Stimulated activated CD4-positive, alpha-beta T cell treated with anti-CD3 and anti-CD28 coated beads, Interleukin-15, amount 100 ng/mL, for 48 hours (primary cell): Measurements from ENCODE around the gene IL16.
A peak's percentile ranks its signal among the peaks of the same experiment; 100 is the strongest.

Experiments used
- DNase-seq, 2 donors: peaks; one replicate each; pipeline ENCODE4 v3.0.0-alpha.2; 2020; ENCODE audit warnings: low read depth in 2 of 2

The IL16 gene

DNA sequence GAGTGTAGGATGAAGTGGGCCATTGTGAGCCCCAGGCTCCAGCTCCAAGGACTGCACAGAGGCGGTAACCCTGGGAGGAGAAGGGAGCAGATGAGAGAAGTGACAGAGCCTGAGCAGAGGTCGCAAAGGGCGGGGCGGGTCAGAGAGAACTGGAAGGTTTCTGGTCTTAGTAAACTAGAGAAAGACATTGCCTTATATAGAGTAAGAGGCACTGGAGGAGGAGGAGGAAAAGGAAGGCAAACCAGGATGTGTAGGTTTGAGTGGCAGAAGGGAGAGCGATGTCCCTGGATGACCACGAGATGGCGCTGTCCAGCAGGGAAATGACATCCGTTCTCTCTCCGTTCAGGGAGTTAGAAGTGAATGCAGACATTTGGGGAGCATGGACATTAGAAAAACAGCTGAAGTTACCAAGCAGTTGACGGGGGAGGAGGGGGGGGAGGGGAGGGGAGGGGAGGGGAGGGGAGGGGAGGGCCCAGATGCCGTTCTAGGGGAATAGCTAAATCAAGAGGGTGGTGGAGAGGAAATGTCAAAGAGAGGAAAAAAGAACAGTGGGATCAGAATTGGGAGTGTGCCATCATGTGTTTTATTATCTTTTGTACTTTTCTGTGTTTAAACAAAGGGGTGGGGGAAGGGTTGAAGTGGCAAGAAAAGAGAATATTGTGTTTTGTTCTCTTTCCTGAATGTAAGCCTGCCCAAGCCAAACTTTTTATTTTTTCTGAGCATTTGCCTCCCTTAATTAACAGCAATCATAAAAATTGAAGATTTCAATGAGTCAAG lies 78.4 kb downstream of the IL16 start:
- peak; percentile 64 to 77 for DNase-seq

GRCh38 chr15:81275711-81276392 lies 79.2 kb downstream of the IL16 start:
- no peak for DNase-seq

GRCh38 chr15:81276967-81277366 lies 80.3 kb downstream of the IL16 start:
- DNase-seq: no peak

GRCh38 chr15:81277851-81278250 lies 81.2 kb downstream of the IL16 start:
- no peak for DNase-seq

DNA sequence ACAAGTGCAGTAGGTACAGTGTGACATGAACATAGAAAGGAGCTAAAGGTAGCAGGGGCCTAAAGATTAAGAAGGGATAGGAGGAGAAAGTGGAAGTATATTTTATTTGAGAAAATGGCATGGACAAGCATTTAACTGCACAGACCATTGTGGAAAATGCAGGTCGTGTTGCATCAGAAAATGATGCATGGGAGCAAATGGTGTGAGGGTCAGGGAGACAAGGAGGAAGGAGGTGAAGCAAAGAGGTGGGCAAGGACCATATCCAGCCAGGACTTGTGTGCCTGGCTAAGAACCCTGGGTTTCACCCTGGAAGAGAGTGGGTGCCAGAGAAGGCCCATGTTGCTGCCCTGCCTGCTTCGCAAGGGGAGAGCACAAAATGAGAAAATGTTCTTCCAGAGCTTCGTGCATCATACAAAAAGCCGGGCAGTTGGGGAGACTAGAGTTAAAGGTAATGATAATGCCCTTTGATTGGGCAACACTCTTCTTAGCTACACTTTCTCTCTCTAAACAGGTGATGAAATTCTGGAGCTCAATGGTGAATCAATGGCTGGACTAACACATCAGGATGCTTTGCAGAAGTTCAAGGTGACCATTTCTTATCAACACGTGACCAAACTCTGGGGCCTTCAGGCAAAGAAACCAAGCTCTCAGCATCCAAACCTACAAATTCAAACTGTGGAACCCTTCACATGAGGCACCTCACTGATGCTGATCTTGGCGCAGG lies 81.8 kb downstream of the IL16 start:
- no peak for DNase-seq

- no peak for DNase-seq
Observed at GRCh38 chr15:81279621-81280485, 83.2 kb downstream of the IL16 start.

GRCh38 chr15:81280696-81281455 lies 84.2 kb downstream of the IL16 start:
- DNase-seq: no peak

- DNase-seq: no peak
Observed at GRCh38 chr15:81281456-81281735, 84.7 kb downstream of the IL16 start.

- no peak for DNase-seq
Observed at GRCh38 chr15:81281766-81282605, 85.3 kb downstream of the IL16 start.

DNA sequence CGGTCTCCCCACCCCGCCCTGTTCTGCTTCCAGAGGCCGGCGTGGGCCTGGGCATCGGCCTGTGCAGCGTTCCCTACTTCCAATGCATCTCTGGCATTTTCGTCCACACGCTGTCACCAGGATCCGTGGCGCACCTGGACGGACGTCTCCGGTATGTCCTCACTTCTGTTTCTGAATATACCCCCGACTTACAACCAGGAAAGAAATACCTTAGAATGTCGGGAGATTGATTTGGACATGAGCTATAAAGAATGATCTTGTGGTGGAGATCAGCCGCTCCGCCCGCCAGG lies 85.9 kb downstream of the IL16 start:
- no peak for DNase-seq

DNA sequence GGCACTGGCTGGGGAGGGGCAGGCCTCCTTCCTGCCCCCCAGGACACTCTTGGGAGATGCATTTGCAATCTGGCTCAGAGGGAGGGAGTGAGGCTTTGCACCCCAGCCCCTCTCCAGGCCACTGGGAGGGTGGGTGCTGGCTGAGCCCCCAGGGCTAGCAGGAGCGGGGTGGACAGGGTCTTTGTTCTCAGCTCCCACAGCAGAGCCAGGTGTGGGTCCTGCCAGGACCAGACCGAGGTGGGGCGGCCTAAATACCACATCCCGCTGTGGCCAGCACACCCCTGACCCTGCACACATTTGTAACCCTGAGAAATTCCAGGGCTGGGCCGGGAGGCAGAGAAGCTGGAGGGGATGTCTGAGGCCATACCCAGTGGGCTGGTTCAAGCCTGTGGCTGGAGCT lies 86.2 kb downstream of the IL16 start:
- no peak for DNase-seq

DNA sequence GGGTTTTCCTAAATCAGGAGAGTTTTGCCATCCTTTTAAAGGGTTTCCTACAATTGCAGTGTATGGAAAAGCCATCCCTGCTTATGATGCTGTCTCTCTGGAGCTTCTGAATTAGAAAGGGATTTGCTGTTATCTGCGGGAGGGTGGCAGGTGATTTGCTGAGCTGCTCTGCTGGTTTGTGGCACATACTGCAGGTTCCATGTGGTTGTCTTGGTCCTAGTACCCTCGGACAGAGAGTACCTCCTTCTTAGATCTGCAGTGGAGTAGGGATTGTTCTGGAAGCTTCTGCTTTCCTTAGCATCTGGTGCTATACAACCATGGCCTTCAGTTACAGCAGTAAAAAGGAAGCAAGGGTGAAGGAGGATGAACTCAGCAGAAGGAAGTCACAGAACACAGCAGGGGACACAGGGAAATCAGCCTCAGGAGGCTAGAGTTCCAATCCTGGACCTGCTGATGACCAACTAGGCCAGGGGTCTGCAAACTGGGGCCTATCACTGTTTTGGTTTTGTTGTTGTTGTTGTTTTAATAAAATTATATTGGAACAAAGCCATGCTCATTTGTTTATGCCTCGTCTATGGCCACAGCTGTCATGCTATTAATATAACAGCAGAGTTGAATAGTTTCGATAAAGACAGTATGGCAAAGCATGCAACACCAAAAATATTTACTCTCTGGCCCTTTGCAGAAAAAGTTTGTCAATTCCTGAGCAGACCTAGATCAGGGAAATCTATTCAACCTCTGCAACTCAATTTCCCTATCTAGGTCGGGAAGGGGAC lies 87.8 kb downstream of the IL16 start:
- DNase-seq: no peak

- no peak for DNase-seq
Observed at GRCh38 chr15:81285461-81285860, 88.8 kb downstream of the IL16 start.

DNA sequence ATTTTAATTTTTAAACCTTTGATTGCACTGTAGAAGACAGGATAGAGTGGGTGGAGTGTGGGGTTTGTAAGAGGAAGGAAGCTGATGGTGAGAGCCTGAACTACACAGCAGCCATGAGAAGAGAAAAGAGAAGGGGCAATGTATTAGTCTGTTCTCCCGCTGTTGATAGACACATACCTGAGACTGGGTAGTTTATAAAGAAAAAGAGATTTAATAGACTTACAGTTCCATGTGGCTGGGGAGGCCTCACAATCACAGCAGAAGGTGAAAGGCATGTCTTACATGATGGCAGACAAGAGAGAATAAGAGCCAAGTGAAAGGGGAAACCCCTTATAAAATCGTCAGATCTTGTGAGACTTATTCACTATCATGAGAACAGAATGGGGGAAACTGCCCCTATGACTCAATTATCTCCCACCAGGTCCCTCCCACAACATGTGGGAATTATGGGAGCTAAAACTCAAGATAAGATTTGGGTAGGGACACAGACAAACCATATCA lies 90.0 kb downstream of the IL16 start:
- no peak for DNase-seq

DNA sequence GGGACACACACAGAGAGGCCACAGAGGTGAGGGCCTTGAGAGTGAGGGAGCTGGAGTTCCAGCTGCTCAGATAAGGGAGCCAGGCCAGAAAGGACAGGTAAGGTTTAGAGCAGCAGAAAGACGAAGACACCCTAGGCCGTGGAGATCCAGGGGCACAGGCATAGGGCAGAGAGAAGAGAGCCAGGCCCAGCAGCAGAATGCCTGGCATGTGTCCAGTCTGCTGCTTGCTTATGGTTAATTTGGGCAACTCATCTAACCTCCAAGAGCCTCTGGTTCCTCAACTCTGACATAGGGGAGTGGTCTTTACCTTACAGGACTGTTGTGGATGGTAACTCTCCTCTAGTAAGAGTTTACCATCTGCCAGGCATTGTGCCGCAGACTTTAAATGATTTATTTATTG lies 91.4 kb downstream of the IL16 start:
- DNase-seq: no peak

- no peak for DNase-seq
Observed at GRCh38 chr15:81288616-81289015, 91.9 kb downstream of the IL16 start.

- DNase-seq: no peak
Observed at GRCh38 chr15:81289910-81290309, 93.2 kb downstream of the IL16 start.

- no peak for DNase-seq
Observed at GRCh38 chr15:81291916-81292522, 95.3 kb downstream of the IL16 start.

- peak in 1 of 2 donors; percentile 22 for DNase-seq
Observed at GRCh38 chr15:81292523-81293001, 95.9 kb downstream of the IL16 start.
